ENCODE measurements around the gene DDR2.
A peak's percentile ranks its signal among the peaks of the same experiment; 100 is the strongest.
"Not testable (repeated sequence)": the region's sequence is repeated elsewhere in the genome, so short reads cannot be mapped to it uniquely, and the experiment has no call there.

DDR2 gene

GRCh38 chr1:162632217-162632666 lies at the start of gene DDR2:
DDR2 (plus strand) TSS chr1:162632464; CDS start chr1:162719064, 86,600 bp downstream.
- DNase-seq (ENCODE audit: low spot score), result peak; percentile 30

- not testable (repeated sequence) for DNase-seq (ENCODE audit: low spot score)
These were observed 49.4 kb upstream of the DDR2 start for GRCh38 chr1:162582901-162583300.

GRCh38 chr1:162585101-162585500 lies 47.2 kb upstream of the DDR2 start:
- DNase-seq (ENCODE audit: low spot score), result not testable (repeated sequence)

GRCh38 chr1:162587347-162587746 lies 44.9 kb upstream of the DDR2 start:
- DNase-seq (ENCODE audit: low spot score), result no peak

- no peak for DNase-seq (ENCODE audit: low spot score)
These were observed 44.5 kb upstream of the DDR2 start for GRCh38 chr1:162587761-162588260.

GRCh38 chr1:162590101-162590500 lies 42.2 kb upstream of the DDR2 start:
- peak; percentile 22 for DNase-seq (ENCODE audit: low spot score)

- no peak for DNase-seq (ENCODE audit: low spot score)
These were observed 41.6 kb upstream of the DDR2 start for GRCh38 chr1:162590686-162591085.

GRCh38 chr1:162596514-162597170 lies 35.6 kb upstream of the DDR2 start:
- DNase-seq (ENCODE audit: low spot score), result no peak

- DNase-seq (ENCODE audit: low spot score), result no peak
These were observed 32.8 kb upstream of the DDR2 start for GRCh38 chr1:162599451-162599850.

GRCh38 chr1:162603117-162603516 lies 29.1 kb upstream of the DDR2 start:
- not testable (repeated sequence) for DNase-seq (ENCODE audit: low spot score)

- no peak for DNase-seq (ENCODE audit: low spot score)
These were observed 26.9 kb upstream of the DDR2 start for GRCh38 chr1:162605225-162605927.

- DNase-seq (ENCODE audit: low spot score), result no peak
These were observed 23.0 kb upstream of the DDR2 start for GRCh38 chr1:162609306-162609705.

- DNase-seq (ENCODE audit: low spot score), result no peak
These were observed 19.5 kb upstream of the DDR2 start for GRCh38 chr1:162612606-162613400.

GRCh38 chr1:162616848-162617247 lies 15.4 kb upstream of the DDR2 start:
- no peak for DNase-seq (ENCODE audit: low spot score)

GRCh38 chr1:162617513-162617912 lies 14.8 kb upstream of the DDR2 start:
- no peak for DNase-seq (ENCODE audit: low spot score)

GRCh38 chr1:162619076-162619475 lies 13.2 kb upstream of the DDR2 start:
- no peak for DNase-seq (ENCODE audit: low spot score)

- DNase-seq (ENCODE audit: low spot score), result no peak
These were observed 11.0 kb upstream of the DDR2 start for GRCh38 chr1:162621256-162621655.

GRCh38 chr1:162625679-162626078 lies 6.6 kb upstream of the DDR2 start:
- no peak for DNase-seq (ENCODE audit: low spot score)

GRCh38 chr1:162626094-162626493 lies 6.2 kb upstream of the DDR2 start:
- DNase-seq (ENCODE audit: low spot score), result no peak

GRCh38 chr1:162626761-162627160 lies 5.5 kb upstream of the DDR2 start:
- DNase-seq (ENCODE audit: low spot score), result no peak

- peak; percentile 24 for DNase-seq (ENCODE audit: low spot score)
These were observed 4.5 kb upstream of the DDR2 start for GRCh38 chr1:162627662-162628296.

GRCh38 chr1:162629077-162629627 lies 3.1 kb upstream of the DDR2 start:
- DNase-seq (ENCODE audit: low spot score), result no peak

Data from pons (tissue), 1 donor.